HG03354 (cell line): ENCODE measurements around the gene SAP25.

Experiments
- ATAC-seq: cut with Tn5 transposase; IDR thresholded peaks from one replicate; pipeline ENCODE4 v1.9.1; 2021; ENCODE audit warnings: mild to moderate bottlenecking; ENCODE audit not compliant: unreplicated experiment, poor library complexity, severe bottlenecking

Gene SAP25

DNA sequence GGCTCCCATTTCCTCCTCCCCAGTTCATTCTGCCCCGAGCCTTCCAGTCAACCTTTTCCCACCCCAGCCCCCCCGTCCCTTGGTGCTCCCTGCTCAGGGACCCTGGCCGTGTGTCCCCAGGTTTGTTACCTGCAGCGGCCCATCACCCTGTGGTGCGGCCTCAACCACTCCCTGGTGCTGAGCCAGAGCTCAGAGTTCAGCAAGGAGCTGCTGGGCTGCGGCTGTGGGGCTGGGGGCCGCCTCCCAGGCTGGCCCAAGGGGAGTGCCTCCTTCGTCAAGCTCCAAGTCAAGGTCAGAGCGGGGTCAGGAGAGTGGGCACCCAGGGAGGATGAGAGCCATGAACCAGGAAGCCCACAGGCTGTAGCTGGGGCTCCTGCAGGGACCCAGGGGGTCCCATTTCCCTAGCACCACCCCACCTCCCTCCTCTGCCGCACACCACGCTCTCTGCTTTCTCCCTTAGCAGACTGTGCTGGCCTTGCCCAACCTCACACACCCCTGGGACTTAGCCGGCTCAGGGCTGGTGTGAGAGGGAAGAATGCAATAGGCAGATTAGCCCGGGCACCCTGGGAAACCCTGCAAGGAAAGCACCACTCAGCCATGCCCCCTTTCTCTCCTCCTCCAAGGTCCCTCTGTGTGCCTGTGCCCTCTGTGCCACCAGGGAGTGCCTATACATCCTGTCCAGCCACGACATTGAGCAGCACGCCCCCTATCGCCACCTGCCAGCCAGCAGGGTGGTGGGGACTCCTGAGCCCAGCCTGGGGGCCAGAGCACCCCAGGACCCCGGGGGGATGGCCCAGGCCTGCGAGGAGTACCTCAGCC, 26.4 kb upstream of the SAP25 start:
- no peak for ATAC-seq

DNA sequence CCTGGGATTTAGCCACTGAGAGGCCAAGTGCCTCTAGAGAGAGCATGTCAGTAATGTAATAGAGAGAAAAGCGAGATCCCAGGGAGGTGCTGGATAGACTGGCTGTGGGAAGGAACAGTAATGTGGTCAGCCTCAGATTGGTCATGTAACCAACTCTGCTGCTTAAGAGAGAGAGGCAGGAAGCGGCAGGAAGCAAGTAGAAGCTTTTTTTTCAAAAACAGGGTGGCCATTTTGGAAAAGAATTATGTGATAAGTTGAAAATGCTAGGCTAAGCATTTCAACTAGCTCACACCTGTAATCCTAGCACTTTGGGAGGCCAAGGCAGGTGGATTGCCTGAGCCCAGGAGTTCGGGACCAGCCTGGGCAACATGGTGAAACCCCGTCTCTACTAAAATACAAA, 24.7 kb upstream of the SAP25 start:
- ATAC-seq: no peak

DNA sequence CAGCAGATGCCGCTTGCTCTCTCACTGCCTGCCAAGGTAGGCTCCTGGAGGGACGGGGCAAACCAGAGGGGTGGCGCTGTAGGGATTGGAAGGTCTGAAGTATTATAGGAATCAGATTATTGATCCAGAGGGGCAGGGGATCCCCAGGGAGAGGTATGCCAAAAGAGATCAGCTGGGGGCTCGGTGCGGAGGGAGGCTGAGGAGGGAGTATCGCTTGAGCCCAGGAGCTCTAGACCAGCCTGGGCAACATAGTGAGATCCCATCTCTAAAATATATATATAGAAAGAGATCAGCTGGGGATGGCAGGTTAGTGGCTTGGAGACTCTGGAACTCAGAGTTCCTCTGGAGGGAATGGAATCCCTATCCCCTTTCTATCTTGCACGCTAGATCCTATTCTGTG, 21.5 kb upstream of the SAP25 start:
- ATAC-seq: no peak

DNA sequence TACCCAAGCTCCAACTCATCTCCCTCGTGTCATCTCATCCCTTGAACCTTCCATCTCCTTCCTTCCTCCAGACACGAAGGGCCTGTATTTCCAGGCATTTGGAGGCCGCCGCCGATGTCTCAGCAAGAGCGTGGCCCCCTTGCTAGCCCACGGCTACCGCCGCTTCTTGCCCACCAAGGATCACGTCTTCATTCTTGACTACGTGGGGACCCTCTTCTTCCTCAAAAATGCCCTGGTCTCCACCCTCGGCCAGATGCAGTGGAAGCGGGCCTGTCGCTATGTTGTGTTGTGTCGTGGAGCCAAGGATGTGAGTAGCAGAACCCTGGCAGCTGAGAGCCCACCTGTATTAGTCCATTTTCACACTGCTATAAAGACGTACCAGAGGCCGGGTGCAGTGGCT, 17.9 kb upstream of the SAP25 start:
- ATAC-seq: no peak

DNA sequence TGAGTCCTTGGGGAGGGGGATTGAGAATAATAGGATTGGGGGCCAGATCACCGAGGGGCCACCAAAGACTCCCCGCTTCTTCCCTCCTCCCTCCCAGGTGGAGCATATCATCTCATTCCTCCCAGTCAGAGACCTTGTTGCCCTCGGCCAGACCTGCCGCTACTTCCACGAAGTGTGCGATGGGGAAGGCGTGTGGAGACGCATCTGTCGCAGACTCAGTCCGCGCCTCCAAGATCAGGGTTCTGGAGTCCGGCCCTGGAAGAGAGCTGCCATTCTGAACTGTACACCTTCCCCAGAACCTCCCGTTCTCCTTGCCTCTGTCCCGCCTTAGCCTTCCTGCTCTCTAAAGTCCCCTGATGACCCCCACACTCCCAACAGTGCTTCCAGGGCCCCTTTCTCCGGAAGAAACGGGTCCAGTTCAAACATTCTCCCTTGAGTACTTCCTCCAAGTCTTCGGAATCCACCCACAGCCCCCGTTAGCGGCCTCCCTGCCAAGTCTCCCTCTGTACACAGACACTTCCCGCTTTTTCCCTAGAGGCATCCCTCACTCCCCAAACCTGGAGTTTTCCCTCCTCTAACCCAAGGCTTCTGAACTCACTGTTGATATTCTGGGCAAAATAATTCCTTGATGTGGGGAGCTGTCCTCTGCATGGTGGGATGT, 16.5 kb upstream of the SAP25 start:
- no peak for ATAC-seq

DNA sequence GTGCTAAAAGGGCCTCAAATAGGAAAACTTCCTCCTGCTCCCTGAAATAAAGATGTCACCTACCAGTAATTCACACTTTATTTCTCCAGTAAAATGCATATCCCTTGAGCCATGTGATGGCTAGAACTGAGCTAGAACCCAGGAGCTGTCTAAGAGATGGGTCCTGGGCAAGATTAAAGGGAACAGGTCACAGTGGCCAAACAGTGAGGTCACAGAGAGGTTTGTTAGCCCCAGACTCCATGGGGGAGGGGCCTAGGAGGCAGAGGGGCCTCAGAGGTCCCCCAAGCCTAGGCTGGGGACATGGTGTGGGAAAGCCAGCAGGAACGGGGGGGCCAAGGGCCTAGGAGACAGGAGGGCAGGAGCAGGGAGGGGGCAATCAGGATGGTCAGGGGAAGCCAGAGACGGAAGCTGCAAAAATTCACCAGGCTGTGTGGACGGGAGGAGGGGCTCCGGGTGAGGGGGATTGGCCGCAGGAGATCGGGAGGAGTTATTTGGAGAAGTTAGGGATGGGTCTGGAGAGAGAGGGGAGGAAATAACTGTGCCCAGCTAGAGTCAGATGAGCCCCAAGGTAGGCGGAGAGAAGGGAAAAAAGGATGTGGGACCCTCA, 15.7 kb upstream of the SAP25 start:
- ATAC-seq: no peak

DNA sequence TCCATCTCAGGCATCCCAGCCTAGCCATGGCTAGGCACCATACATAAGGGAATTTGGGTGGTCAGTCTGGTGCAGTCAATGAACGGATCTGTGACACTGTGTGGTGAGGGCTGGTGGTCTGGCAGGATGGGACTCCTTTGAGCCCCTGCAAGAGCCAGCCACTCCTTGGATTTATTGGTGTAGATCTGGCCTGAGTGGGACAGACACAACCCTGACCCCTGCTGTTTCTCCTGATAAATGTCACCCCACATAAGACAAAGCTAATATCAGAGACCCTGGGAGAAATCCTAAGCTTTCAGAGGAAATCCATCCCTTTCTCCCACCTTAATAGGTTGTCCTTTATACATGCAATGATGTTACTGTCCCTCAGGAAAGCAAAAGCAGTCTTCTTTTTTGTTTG, 14.7 kb upstream of the SAP25 start:
- ATAC-seq: no peak

DNA sequence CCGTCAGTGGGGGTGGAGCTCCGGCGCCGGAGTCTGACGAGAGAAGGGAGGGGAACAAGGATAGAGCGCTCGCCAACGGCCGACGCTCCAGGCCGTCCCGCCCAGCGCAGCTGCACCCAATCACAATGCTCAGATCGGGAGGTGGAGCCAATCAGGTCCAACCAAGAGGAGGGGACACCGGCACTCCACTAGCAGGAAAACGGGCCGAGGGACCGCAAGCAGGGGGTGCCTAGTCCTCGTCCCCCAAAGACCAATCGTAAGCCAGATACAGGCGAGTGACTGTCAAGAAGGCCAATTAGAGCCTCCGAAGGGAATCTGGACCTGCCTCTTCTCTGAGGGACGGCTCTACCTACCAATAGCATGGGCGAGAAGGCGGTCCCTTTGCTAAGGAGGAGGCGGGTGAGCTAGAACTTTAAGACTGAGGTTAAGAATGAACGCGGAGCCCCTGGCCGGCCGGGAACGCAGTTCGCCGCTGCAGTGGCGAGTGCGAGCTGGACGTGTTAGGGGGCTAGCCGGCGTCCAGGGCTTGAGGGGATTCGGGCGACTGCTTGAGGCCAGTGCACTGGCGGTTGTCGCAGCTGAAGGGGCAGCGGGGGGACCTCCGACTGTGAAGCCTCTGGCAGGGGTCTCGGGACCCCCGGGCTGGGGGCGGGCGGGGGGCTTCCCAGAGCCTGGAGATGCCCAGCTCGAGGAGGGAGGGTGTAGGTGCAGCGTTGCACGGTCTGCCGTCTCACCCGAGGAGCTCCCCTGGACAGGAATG, 12.7 kb upstream of the SAP25 start, which contains the start of gene FBXO24:
FBXO24 (plus strand) TSS at position 63 of the 760 bp plus-strand sequence; CDS start at position 361, 298 bp downstream.
- peak; percentile 87 for ATAC-seq

DNA sequence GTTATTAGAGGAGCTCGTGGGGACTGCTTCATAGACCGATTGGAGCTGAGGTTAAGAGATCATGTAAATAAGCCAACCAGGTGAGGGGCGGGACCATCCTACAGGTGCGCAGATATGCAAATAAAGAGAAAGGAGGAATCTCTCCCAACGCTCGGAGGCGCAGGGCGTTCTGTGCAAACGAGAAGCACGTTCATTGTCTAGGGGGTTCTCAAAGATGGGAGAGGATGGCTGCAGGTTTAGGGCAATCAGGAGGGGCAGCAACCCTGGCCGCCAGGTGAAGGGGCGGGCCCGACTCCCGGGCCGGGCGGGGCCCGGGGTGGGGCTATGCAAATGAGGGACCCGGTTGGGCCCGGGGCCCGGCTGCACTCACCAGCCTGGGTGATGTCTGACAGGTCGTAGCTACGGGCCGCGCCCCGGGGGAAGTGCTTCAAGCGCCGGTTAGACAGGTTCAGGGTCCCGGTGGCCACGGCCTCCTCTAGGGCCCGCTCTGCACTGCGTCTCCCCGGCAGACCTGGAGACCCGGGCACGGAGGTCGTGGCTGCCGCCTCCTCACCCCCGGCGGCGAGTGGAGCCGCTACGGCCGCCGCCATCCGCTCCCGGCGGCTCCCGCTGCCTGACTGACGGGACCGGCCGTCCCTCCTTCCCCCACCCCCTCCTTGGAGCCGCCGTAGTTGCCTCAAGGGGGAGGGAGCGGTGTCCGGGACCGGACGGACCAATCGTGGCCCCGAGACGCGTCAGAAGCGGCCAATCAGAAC, 12.0 kb upstream of the SAP25 start, which contains the start of gene LRCH4:
LRCH4 (minus strand) TSS at position 619 of the 755 bp plus-strand sequence; CDS start at position 590, 29 bp downstream.
- ATAC-seq: peak; percentile 30

DNA sequence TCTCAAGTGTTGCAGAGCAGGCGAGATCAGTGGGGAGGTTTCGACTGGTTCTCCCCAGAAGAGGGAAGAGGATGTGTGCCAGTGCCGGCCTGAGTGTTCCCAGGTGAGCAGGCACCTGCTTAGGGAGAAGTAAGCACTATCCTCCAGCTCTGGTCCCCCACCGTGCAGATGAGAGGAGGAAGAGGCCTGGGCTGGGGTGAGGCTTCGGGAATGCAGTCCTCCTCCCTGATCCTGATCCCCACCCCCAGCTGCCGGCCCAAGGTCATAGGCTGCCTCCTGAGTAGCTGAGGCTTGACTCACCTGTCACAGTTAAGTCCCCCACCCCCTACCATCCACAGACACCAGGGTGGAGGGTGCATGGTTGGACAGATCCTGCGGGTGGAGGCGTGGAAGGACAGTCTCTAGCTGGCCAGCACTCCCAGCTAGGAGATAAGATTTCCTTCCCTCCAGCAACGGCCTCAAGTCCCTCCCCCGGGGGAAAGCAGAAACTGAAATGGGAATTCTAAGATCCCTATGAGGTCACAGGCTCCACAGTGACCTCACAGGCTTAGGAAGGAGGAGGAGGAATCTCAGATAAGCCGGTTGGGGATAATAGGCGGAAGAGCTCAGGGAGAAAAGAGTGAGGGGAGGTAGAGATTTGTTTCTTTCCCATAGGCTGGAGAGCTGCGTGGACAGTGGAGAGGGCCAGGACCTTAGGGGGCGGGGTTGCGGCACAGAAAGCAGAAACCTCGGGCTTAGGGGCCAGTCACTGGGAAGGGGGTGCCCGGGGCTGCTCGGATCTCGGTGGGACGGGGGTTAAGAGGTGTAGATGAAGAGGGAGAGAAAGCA, 11.2 kb upstream of the SAP25 start:
- no peak for ATAC-seq

DNA sequence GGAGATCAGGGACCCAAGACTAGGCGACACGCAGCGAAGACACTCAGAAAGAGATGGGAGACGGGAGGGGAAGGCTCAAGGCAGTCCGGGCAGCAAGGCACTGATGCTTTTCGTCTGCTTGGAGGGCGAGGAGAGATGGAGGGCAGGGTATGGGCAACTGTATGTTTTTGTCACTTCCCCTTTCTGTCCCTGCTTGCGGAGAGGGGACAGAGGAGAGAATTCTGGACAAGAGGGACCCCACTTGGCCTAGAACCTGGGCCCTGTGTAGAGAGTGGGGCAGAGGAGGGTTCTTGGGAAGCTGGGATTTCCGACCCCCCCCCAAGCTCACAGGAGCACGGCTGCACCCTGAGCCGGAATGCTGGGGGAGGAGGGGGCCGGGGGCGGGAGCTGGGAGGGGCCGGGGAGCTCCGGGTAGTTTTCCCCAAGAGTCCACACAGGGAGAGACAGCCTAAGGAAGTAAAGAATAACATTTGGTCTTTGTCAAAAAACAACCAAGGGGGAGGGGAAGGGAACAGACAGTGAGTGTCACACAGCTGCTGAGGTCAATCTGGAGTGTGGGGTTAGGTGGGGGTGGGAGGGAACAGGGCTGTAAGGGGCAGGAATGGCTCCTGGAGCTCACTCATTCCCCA, 10.5 kb upstream of the SAP25 start:
- no peak for ATAC-seq

DNA sequence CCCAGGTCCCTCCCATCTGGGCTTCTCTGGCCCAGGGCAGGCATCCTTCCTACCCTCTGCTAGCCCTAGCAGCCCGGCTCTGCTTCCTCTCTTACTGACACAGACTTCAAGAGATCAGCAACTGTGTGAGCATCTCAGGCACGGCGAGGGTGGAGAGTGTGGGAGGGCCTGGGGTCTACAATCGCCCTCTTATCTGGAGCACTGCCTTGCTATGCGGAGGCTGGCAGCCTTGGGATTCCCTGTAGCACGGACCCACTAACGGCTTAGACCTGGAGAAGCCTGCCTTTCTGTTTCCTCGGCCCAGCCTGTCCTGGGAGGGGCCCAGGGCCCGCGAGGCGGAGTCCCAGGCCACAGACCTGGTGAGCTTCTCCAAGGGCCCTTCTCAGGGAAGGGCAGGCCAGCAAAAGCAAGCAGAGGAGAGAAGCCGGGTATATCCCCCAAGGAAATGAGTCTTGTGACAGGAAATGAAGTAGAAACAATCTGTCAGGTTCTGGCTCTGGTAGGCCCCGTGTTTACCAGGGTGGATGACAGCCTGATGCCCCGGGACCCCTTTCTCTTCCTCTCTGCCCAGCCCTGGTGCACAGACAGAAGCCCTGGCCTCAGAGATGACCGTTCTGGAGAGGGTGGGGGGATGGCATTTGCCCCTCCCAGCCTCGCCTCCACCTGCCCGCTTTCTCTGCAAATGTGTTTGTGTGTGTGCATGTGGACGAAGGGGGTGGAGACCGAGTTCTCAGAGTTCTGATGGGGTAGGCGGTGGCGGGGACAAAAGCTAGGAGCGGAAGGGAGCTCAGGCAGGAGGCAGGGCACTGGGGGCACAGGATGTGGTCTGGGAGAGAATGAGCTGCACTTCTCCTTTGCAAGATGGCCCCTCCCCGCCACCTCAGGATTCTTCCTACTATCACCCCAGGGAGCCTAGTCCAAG, 9.7 kb upstream of the SAP25 start:
- no peak for ATAC-seq

DNA sequence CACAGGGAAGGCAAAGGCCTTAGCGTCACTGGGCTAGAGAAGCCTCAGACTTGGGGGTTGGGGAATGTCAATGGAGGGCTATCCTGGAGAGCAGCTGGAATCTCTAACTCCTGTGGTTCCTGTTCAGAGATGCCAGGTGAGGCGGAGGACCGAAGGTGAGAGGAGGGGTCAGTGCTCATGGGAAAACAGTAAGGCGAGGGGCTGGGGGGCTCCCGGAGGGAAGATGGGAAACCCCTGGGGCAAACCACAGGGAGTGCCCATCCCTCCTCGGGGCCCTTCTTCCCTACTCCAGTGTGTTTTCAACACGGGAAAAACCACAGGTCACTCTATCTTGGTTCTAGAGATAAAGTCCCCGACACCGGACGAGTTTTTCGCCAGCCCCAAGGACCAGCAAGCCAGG, 8.9 kb upstream of the SAP25 start:
- no peak for ATAC-seq

DNA sequence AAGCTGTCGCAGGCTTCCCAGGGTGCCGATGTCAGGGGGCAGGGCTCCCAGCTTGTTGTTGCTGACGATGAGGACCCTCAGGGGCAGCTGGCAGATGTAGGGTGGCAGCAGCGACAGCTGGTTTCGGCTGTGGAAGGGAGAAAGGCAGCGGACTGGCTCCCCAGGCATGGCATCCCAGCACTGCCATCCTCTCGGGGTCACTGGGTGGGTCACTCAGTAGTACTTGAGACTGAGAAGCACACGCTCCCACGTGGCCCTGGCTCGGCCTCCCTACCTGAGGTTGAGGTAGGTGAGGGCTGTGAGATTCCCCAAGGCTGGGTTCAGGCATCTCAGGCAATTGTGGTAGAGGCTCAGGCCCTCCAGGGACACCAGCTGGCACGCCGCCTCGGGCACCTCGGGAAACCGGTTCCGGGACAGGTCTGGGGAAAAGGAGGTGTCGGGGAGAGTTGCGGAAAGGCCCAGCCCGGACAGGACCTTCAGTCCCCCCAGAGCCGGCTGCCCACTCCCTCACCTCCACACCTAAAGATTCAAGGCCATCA, 8.4 kb upstream of the SAP25 start:
- ATAC-seq: no peak

DNA sequence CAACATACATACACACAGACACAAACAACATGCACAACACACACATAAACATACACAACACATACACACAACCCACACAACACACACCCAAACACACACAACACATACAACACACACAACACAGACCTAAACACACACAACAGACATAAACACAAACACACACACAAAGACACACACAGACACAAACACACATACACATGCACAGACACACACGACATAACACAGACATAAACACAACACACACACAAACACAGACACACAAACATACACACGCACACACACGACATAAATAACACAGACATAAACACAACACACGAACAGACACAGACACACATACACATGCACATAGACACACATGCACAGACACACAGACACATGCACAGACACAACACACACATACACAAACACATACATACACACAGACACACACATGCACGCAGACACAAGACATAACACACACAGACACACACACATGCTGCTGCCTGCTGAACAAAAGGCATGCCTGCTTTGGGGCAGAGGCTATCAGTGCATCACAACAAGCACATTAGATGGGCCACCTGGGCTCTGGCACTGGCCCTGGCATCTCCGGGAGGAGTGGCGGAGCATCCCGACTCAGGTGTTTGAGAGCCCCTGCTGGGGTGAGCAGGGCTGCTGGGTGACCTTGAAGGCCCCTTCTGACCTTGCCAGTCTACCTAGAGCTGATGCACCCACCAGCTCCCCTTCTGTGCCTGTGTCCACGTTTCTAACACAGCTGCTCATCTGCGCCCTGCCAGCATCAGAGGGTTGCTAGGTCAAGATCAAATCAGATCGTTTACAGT, 7.0 kb upstream of the SAP25 start:
- no peak for ATAC-seq
